ENCODE data around the gene RNF26.
A peak's percentile ranks its signal among the peaks of the same experiment; 100 is the strongest.

The RNF26 gene

GRCh38 chr11:119307219-119307618, 27.1 kb upstream of the RNF26 start:
- no peak overlapping the region for H3K27ac ChIP-seq
- TF ChIP-seq ZFX (IDR thresholded peaks at IDR 0.05; ENCODE audit: borderline replicate concordance) (no peak), CTCF (IDR thresholded peaks at IDR 0.05) (peak; percentile 27; the same call in 1 of the 2 replicates)

DNA sequence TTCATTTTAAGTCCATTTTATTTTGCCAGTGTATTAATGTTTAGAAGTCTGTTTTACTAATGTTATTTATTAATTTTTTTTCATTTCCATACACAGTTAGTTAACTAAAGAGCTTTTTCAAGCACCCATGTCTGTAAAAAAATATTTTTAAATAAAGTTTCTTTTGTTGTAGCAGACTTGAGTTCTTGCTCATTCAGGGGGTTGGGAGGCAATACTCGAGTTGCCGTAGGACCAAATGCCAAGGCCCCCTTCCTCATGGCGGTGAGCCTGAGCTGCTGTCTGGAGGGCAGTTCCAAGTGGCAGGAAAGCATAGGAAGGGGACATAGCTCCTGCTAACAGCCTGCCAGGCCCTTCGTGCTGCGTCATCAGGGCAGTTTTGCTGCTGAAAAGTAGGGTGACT, 26.4 kb upstream of the RNF26 start:
- no peak for TF ChIP-seq CTCF (IDR thresholded peaks at IDR 0.05)
- no peak for TF ChIP-seq ZFX (IDR thresholded peaks at IDR 0.05; ENCODE audit: borderline replicate concordance)
- H3K27ac ChIP-seq: no peak overlapping the region

- H3K27ac ChIP-seq: no peak overlapping the region
- TF ChIP-seq CTCF (IDR thresholded peaks at IDR 0.05): no peak
- no peak for TF ChIP-seq ZFX (IDR thresholded peaks at IDR 0.05; ENCODE audit: borderline replicate concordance)
These were observed 24.9 kb upstream of the RNF26 start for GRCh38 chr11:119309411-119309810.

DNA sequence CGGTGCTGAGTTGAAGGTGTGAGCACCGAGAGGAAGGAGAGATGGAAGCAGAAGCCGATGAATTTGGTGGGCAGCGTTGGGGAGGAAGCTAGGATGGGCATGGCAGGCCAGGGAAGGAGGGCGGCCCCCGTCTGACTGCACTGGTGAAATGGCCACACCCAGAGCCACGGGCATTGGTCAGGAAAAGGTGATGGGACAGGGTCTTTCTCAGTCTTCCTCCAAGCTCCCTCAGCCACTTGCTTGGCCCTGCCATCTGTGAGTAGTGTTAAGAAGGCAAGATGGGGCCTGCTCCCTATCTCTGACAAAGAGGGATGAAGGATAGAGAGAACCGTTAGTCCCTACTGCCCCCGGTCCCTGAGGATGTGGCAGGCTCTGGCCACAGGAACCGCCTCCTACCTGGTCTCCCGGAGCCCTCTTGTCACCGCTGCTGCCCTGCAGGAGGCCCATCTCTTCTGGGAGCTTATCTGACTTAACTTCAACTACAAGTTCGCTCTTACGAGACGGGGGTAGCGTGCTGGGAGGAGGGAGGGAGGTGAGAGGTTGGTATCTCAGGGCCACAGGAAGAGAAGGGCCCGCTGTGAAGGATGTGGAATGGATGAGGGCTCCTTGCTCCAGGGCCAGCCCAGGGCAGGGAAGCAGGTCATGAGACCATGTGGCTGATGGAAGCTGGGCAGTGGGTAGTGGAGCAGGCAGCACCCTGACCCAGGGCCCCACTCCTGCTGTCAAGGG, 24.2 kb upstream of the RNF26 start:
- TF ChIP-seq ZFX (IDR thresholded peaks at IDR 0.05; ENCODE audit: borderline replicate concordance): no peak
- no peak for TF ChIP-seq CTCF (IDR thresholded peaks at IDR 0.05)
- no peak overlapping the region for H3K27ac ChIP-seq

- no peak overlapping the region for H3K27ac ChIP-seq
- TF ChIP-seq CTCF (IDR thresholded peaks at IDR 0.05): no peak
- no peak for TF ChIP-seq ZFX (IDR thresholded peaks at IDR 0.05; ENCODE audit: borderline replicate concordance)
These were observed 23.7 kb upstream of the RNF26 start for GRCh38 chr11:119310682-119311052.

DNA sequence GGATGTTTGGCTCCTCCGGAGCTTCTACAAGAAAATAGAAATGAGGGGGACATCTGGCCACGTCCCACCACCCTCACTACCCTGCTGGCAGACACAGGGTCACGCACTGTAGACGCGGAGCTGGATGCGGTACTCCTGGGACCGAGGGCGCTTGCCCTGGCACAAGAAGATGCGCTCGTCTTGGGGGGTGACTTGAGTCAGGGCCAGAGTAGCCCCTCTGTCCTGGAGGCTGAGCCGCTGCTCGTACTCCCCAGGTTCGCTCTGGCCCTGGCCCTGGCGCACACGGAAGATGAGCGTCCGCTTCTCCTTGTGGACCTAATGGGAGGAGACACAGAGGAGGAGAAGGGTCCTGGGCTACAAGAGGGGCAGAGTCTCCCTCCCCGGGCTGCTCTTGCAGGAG, 19.6 kb upstream of the RNF26 start:
- H3K27ac ChIP-seq: no peak overlapping the region
- TF ChIP-seq ZFX (IDR thresholded peaks at IDR 0.05; ENCODE audit: borderline replicate concordance): no peak
- TF ChIP-seq CTCF (IDR thresholded peaks at IDR 0.05): no peak

DNA sequence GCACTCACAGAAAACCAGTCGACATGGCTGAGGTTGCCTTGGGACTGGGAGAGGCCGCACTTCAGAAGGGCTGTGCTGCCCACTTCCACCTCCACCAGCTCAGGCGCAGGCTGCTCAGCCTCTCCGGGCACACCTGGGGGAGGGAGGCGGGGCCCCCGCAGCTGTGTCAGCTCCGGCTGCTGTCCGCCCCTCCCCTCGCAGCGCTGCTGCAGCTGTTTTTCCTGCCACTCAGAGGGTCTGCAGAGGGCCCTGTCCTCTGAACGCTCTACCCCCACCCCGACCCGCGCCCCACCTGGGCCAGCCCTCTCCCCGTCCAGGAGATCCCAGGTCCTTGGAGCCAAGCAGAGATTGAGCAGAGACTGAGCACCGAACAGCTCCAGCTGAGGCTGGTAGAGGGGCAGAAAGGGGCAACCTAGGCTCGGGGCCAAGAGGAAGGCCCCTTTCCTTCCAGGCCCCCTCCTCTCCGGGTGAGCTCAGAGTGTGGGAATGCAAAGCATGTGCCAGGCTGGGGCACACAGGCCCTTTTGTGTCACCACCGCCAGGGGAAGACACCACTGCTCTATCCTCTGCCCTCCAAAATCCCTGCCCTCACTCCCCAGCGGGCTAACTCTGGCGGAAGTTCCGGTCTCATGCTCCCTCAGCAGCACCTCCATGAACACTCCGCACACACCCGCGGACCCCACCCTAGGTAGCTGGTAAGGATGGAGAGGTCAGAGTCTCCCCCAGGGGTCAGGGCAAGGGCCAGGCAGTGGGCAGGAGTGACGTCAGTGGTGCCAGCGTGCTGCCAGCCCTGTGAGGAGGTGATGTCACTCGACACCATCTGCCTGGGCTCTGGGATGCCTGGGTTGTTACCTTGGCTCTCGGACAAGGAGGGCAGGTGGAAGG, 19.0 kb upstream of the RNF26 start:
- TF ChIP-seq CTCF (IDR thresholded peaks at IDR 0.05): no peak
- no peak for TF ChIP-seq ZFX (IDR thresholded peaks at IDR 0.05; ENCODE audit: borderline replicate concordance)
- H3K27ac ChIP-seq: no peak overlapping the region
